Measurements from ENCODE around the gene TNFAIP8L1. TPM values are rescaled to one million over a fixed set of nuclear protein-coding genes. Genes with fewer than 3 reads are reported as not detected.
"Not testable (repeated sequence)": the region's sequence is repeated elsewhere in the genome, so short reads cannot be mapped to it uniquely, and the experiment has no call there.

The TNFAIP8L1 gene
- total RNA-seq, 1 experiment from 2014 or later, result 6.1 TPM

DNA sequence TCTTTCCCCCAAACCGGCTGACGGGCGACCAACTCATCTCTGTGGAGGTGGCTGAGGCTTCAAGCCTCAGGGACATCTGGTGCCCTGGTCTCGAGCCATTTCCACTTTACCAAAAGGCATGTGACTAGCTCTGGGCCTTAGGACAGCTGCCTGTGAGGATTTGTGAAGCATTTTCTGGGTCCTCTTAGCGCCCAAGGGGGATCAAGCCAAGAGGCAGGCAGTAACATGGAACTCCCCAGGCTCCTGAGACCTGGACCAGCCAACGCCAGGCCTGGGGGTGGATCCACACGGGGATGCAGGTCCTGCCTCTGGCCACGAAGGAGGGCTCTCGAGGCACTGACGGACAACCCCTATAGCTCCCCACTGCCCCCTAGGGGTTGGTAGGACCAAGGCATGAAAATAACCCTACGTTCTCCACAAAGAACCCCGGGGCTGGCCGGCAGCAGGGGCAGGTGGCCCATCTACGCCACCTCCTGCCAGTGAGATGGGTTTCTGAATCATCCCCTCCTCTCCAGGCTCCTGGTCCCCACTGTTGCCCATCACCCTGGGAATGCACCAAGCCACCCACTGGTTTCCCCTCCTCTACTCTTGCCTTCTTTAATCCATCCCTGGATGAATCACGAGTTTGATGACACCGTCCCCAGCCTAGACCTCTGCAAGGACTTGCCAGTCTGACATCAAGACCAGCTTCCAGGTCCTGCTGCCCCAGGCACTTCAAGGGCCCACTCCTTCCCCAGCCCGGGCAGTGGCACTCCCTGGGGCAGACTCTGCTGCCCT, 37.8 kb downstream of the TNFAIP8L1 start:
- DNase-seq (ENCODE audit: low read depth), result no peak

- DNase-seq (ENCODE audit: low read depth), result no peak
These were observed 39.8 kb downstream of the TNFAIP8L1 start for GRCh38 chr19:4678881-4679790.

GRCh38 chr19:4680021-4680420, 40.7 kb downstream of the TNFAIP8L1 start:
- not testable (repeated sequence) for DNase-seq (ENCODE audit: low read depth)

DNA sequence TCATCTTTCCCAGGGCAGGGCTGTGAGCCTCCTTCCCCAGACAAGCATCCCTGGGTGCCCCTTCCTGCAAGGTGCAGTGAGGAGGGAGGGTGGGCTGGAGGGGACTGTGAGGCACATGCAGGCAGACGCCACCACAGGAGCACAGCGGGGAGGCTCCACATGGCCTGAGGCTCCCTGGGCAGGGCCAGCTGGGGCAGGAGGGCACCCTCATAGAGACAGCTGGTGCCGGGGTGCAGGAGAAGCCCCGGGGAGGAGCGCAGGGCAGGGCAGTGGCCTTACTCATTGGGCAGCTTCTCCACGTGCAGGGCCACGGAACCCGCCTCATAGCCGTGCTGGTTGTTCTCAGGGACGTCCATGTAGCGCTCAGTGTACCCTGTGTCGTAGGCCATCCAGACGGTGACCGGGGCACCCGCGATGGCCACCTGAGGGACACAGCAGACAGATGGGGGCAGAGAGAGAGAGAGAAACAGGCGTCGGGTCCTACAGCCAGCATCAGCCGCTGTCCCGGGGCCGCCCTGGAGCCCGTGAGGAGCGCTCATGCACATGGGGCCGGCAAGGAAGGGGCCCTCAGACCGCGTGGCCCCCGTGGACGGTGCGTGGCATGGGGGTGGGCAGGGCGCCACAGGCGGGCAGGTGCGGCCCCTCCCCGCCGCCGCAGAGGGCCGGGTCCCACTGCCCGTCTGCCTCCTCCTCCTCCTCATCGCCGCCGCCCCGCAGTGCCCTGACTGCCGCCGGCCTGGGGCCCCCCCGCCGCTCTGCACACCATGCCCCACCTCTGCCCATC, 43.3 kb downstream of the TNFAIP8L1 start:
- no peak for DNase-seq (ENCODE audit: low read depth)

GRCh38 chr19:4684312-4685095, 45.2 kb downstream of the TNFAIP8L1 start:
- no peak for DNase-seq (ENCODE audit: low read depth)

GRCh38 chr19:4686700-4687099, 47.4 kb downstream of the TNFAIP8L1 start:
- no peak for DNase-seq (ENCODE audit: low read depth)

- DNase-seq (ENCODE audit: low read depth), result no peak
These were observed 48.1 kb downstream of the TNFAIP8L1 start for GRCh38 chr19:4687396-4687795.

- no peak for DNase-seq (ENCODE audit: low read depth)
These were observed 49.3 kb downstream of the TNFAIP8L1 start for GRCh38 chr19:4688587-4688986.

DNA sequence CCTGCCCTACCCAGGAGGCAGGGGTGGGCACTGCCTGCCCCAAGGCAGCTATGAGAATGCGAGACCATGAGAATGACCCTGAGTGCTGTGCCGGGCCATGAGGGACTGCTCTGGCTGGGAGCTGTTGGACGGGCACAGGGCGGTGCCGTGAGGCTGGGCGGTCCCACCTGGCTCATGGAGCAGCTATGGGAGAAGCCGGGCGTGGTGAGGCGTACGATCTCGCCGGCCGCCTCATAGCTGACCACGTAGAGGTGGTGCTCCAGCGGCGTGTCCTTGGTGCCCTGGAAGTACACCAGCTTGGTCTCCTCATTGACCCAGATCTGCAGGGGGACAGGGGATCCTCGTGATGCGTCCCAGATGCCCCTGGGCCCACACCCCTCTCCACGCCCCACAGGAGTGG, 50.1 kb downstream of the TNFAIP8L1 start:
- no peak for DNase-seq (ENCODE audit: low read depth)

- no peak for DNase-seq (ENCODE audit: low read depth)
These were observed 51.0 kb downstream of the TNFAIP8L1 start for GRCh38 chr19:4690361-4690760.

DNA sequence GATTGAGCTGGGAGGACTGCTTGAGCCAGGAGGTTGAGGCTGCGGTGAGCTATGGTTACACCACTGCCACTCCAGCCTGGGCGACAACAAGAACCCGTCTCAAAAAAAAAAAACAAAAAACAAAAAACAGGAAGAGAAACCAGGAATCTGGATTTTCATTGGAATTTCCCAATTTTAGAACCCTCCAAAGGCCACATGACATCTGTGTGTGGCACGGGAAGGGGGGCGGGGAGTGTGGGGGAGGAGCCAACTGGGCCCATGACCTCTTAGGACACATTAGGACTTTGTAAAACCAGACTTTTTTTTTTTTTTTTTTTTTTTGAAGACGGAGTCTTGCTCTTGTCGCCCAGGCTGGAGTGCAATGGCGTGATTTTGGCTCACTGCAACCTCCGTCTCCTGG, 52.1 kb downstream of the TNFAIP8L1 start:
- no peak for DNase-seq (ENCODE audit: low read depth)

DNA sequence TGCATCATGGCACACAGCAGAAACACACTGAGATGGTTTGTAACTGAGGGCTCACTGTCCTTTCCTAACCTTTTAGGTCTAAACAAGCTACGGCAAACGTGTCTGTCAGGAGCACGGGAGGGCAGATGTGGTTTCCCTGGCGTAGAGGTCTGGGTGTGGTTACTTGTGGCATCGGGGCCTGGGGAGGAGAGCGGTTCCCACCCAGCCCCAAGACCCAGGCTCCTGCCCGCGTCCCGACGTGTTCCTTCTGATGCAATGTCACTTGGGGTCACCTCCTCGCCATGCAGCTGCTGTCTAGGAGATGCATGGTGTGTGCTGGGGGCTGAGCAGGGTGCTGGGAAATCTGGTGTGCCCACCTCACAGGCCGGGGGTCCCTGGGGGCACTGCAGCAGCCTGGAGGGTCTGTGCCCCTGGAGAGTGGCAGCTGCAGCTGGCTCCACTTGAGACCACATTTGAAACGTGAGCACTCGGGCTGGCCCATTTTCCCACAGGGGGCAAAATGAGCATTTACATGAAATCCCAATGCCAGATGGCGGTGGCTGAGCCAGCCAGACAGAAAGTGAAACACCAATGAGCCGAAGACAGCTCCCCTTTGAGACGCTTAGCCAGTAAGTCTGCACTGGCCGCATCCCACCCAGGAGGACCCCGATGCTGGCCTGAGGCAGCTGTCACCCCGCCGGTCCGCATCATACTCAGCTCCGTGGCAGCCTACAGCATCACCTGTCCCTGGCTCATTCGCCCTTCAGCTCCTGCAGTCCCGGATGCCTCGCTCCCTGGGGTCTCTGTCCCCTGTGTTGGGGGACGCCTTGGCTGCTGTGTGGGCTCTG, 53.1 kb downstream of the TNFAIP8L1 start:
- no peak for DNase-seq (ENCODE audit: low read depth)

DNA sequence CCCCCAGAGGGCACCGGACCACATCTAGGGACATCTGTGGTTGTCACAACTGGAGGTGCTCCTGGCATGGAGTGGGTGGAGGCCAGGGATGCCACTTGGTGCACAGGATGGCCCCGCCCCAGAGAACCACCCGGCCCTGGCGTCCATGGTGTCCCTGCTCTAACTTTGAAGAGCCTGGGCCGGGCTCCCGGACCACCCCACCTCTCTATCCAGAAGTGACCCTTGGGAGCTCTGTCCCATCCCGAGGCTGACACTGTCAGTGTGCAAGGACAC, 53.7 kb downstream of the TNFAIP8L1 start:
- DNase-seq (ENCODE audit: low read depth), result no peak

DNA sequence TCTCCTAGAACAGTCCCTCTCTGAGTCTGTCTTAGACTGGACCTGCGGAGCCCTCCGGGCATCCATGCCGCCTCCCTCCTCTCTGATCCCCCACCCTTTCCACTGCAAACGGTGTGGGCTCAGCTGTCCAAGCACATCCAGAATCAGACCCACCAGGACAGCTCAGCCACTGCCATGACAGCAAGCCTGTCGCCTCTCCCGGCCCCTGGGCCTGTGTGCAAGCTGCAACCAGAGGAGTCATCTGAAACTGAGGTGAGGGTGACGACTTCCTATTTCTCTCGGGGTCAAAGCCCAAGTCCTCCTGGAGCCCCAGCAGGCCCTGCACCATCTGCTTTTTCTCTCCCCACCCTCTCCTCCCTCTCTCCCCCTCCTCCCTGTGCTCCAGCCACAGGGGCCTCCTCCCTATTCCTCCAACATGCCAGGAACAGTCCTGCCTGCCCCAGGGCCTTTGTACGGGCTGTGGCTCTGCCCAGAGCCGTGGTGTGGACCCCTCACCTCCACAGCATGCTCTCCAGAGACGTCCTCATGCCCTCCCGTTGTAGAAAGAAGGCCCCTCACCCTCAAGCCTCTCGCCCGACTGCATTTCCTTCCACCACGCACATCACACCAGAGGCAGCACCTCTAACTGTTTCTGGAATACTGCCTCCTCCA, 54.3 kb downstream of the TNFAIP8L1 start:
- DNase-seq (ENCODE audit: low read depth), result no peak

DNA sequence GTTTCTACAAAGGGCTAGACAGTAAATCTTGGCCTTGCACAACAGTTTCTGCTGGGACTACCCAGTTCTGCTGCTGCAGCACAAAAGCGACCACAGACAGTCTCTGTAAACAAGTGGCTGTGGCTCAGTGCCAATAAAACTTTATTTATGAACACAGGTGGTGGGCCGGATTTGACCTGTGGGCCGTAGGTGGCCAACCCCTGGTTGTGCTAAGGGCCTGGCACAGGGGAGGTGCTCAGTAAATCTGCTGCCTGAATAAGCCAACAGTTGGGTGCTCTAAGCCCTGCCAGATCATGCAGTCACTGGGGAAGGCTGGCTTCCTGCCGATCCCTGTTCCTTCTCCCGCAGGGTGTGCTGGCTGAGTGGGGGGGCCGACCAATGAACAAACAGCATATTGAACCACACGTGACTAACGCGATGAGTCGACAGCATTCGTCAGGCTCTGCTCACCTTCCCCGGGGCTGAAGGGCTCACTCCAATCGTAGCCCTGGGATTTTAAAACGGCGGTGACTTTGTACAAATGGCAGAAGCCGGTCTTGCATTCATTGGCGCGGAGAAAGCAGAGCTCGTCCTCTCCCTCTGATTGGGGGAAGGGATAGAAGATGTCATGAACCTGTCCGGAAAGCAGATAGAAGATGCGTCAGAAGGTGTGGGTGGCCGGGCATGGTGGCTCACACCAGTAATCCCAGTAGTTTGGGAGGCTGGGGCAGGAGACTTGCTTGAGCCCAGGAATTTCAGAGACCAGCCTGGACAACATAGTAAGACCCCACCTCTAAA, 55.1 kb downstream of the TNFAIP8L1 start:
- DNase-seq (ENCODE audit: low read depth), result peak; percentile 96

- no peak for DNase-seq (ENCODE audit: low read depth)
These were observed 56.0 kb downstream of the TNFAIP8L1 start for GRCh38 chr19:4695224-4695731.

GRCh38 chr19:4697304-4697703, 58.0 kb downstream of the TNFAIP8L1 start:
- DNase-seq (ENCODE audit: low read depth), result no peak

DNA sequence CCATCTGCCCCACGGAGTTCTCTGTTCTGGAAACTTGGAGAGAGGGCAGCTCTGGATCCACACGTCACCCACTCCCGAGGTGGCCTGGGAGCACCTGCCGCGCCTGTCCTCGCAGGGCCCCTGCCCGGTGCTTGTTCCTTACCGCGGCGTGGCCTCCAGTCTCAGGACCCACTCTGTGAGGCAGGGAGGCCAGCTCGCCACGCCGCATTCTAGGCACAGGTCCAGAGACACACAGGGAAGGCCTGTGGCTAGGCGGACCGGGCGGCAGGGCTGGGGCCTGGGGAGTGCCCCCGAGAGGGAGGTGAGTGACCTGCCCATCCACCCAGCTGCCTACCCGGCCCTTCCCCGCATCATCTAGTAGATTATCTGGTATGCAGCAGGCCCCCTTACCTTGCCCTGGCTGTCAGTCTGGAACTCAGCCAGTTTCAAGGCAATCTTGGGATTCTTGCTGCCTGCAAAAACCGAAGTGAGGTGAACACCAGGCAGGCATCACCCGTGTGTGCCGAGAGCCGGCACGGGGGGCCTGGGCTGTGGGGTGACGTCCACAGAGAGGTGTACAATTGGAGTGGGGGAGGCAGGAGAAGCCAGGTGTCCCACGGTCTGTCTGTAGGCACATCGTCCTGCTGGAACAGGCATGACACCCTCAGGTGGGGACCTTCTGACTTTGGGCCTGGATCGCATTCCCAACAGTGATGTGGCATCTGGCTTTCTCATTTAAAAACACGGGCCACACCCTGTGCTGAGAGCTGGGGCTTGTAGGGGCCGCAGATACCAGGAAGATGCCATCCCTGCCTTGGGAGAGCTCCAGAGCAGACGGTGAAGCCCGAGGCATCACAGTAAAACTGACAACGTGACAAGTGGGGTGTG, 60.7 kb downstream of the TNFAIP8L1 start:
- no peak for DNase-seq (ENCODE audit: low read depth)

Measured in HT1080 (cell line).